MCF 10A (cell line): ENCODE results near the gene PTPRK. TPM values are rescaled to one million over a fixed set of nuclear protein-coding genes. Genes with fewer than 3 reads are reported as not detected.
A peak's percentile ranks its signal among the peaks of the same experiment; 100 is the strongest.

Experiments
- BruUV-seq: library from RNA; stranded (reverse); fragments of 400-500 nt; replicated peaks from 2 replicates; lab custom pipeline; 2021; lab: Mats Ljungman, UMichigan
- CTCF ChIA-PET: fragments of 300-600 bp; sonication (Branson Sonifier 250); formaldehyde crosslinking; extraction: SDS; loops from one replicate; lab custom pipeline; 2021; ENCODE audit warnings: antibody characterized with exemption, inconsistent platforms; lab: Yijun Ruan, JAX
- POLR2A ChIA-PET: fragments of 300-600, 350-650 bp; sonication (Branson Sonifier 250); formaldehyde crosslinking; extraction: SDS; loops from one replicate; lab custom pipeline; 2020; ENCODE audit warnings: antibody characterized with exemption, inconsistent platforms; lab: Yijun Ruan, JAX
- DNase-seq: peaks from one replicate; pipeline ENCODE4 v3.0.0-alpha.2; 2018; ENCODE audit not compliant: unreplicated experiment
- H3K27ac Mint-ChIP-seq: one replicate; pipeline ENCODE4 v1.8.0; 2022; ENCODE audit warnings: mild to moderate bottlenecking, low read depth, mixed read lengths; ENCODE audit not compliant: unreplicated experiment
- H3K27me3 Mint-ChIP-seq: one replicate; pipeline ENCODE4 v1.8.0; 2022; ENCODE audit warnings: mixed read lengths; ENCODE audit not compliant: insufficient read depth, unreplicated experiment
- H3K36me3 Mint-ChIP-seq: one replicate; pipeline ENCODE4 v1.8.0; 2022; ENCODE audit warnings: mild to moderate bottlenecking, moderate library complexity, mixed read lengths; ENCODE audit not compliant: insufficient read depth, unreplicated experiment
- H3K4me1 Mint-ChIP-seq: one replicate; pipeline ENCODE4 v1.8.0; 2022; ENCODE audit warnings: mixed read lengths; ENCODE audit not compliant: insufficient read depth, unreplicated experiment
- H3K4me3 Mint-ChIP-seq: one replicate; pipeline ENCODE4 v1.8.0; 2022; ENCODE audit warnings: mild to moderate bottlenecking, moderate library complexity, mixed read lengths; ENCODE audit not compliant: unreplicated experiment
- H3K9me3 Mint-ChIP-seq: one replicate; pipeline ENCODE4 v1.8.0; 2022; ENCODE audit warnings: mixed read lengths; ENCODE audit not compliant: unreplicated experiment
- CTCF ChIP-seq: fragments of 200-600 bp; IDR thresholded peaks from one replicate; pipeline ENCODE4 v1.8.0; 2022; ENCODE audit warnings: antibody characterized with exemption, mild to moderate bottlenecking; ENCODE audit not compliant: unreplicated experiment
- intact Hi-C: fragments of 100-400 bp; cut with micrococcal nuclease; formaldehyde crosslinking; loops from 2 replicates; pipeline ENCODE4 v1.14.1; 2022
- total RNA-seq: library from RNA; stranded (reverse); gene quantifications from 2 replicates; pipeline ENCODE4 v1.2.3, GENCODE V29; 2022

PTPRK gene
- total RNA-seq, 1 experiment from 2014 or later = 50.2 TPM

- TF ChIP-seq CTCF = no peak
- intact Hi-C loops = no loop called here
- POLR2A ChIA-PET = no interaction called here
- Mint-ChIP-seq H3K9me3 (peaks cover 5% of the 10 kb centered on the region), H3K27me3 (no peaks in the 10 kb centered on the region), H3K4me3 (no peak overlapping the region), H3K36me3 (no peaks in the 10 kb centered on the region), H3K27ac (no peak overlapping the region), H3K4me1 (peaks cover 4% of the 10 kb centered on the region)
- CTCF ChIA-PET = interaction anchor here (0.5 kb wide), 1 partner anchor 626 kb away, joined by 3 read pairs; no protein-coding TSS in a partner anchor
- no TSS peak for BruUV-seq
- no peak for DNase-seq
Measured at GRCh38 chr6:128307671-128308070, 212.7 kb downstream of the PTPRK start.

- H3K9me3 Mint-ChIP-seq = peaks cover 11% of the 10 kb centered on the region
- no peak for DNase-seq
- H3K27me3 Mint-ChIP-seq = no peaks in the 10 kb centered on the region
- no peak for TF ChIP-seq CTCF
- ChIA-PET POLR2A (interaction anchor here (1.1 to 1.3 kb wide), 2 partner anchors 30 to 210 kb away, joined by 3 read pairs; no protein-coding TSS in a partner anchor), CTCF (no interaction called here)
- no peak overlapping the region for H3K4me3 Mint-ChIP-seq
- peaks cover 8% of the 10 kb centered on the region for H3K4me1 Mint-ChIP-seq
- H3K27ac Mint-ChIP-seq = peak overlapping the region; percentile 13
- no TSS peak for BruUV-seq
- H3K36me3 Mint-ChIP-seq = peaks cover 1% of the 10 kb centered on the region
- intact Hi-C loops = no loop called here
Measured at GRCh38 chr6:128305976-128306375, 214.4 kb downstream of the PTPRK start.

- Mint-ChIP-seq H3K27me3 (no peaks in the 10 kb centered on the region), H3K4me1 (peaks cover 8% of the 10 kb centered on the region), H3K4me3 (no peak overlapping the region), H3K27ac (no peak overlapping the region), H3K36me3 (peaks cover 6% of the 10 kb centered on the region), H3K9me3 (peaks cover 11% of the 10 kb centered on the region)
- ChIA-PET CTCF (interaction anchor here (0.6 kb wide), 2 partner anchors 92 to 185 kb away, joined by 3 read pairs; no protein-coding TSS in a partner anchor), POLR2A (no interaction called here)
- no peak for DNase-seq
- no TSS peak for BruUV-seq
- TF ChIP-seq CTCF = no peak
- intact Hi-C loops = no loop called here
Measured at GRCh38 chr6:128305228-128305627, 215.2 kb downstream of the PTPRK start.

- BruUV-seq = no TSS peak
- POLR2A ChIA-PET = no interaction called here
- peaks cover 8% of the 10 kb centered on the region for H3K4me1 Mint-ChIP-seq
- H3K4me3 Mint-ChIP-seq = no peak overlapping the region
- no peak for TF ChIP-seq CTCF
- peaks cover 11% of the 10 kb centered on the region for H3K9me3 Mint-ChIP-seq
- CTCF ChIA-PET = no interaction called here
- no peaks in the 10 kb centered on the region for H3K27me3 Mint-ChIP-seq
- peak overlapping the region; percentile 12 for H3K27ac Mint-ChIP-seq
- intact Hi-C loops = no loop called here
- peak; percentile 60 for DNase-seq
- peaks cover 6% of the 10 kb centered on the region for H3K36me3 Mint-ChIP-seq
Measured at GRCh38 chr6:128303870-128304269, 216.5 kb downstream of the PTPRK start.
